ENCODE results near the gene POLE.

- TF ChIP-seq CTCF (conservative IDR thresholded peaks at IDR 0.05; ENCODE audit: low read length) (no peak), EZH2phosphoT487 (IDR thresholded peaks at IDR 0.05; ENCODE audit: borderline replicate concordance) (no peak)
Measured at GRCh38 chr12:132673288-132674179, 13.6 kb downstream of the POLE start.
